ENCODE data around the gene TMEM184A. TPM values are rescaled to one million over a fixed set of nuclear protein-coding genes. Genes with fewer than 3 reads are reported as not detected.
A peak's percentile ranks its signal among the peaks of the same experiment; 100 is the strongest.

TMEM184A gene
- total and polyA plus RNA-seq, 2 of the 13 experiments (the other 11 are each of a cell fraction or from before 2014, with no cell fraction given), result 9.5 to 20.4 TPM

DNA sequence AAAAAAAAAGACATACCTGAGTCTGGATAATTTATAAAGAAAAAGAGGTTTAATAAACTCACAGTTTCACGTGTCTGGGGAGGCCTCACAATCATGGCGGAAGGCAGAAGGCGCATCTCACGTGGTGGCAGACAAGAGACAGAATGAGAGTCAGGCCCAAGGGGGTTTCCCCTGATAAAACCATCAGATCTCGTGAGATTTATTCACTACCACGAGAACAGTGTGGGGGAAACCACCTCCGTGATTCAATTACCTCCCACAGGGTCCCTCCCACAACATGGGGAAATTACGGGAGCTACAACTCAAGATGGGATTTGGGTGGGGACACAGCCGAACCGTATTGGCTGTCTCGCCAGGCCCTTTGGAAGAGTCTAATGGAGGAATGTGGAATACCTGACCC, 34.5 kb downstream of the TMEM184A start (continued):
- TF ChIP-seq TBL1XR1 (IDR thresholded peaks at IDR 0.05; ENCODE audit: borderline replicate concordance, low read length, partially characterized antibody) (no peak), NFE2 (CRISPR knock-in tag; IDR thresholded peaks at IDR 0.05) (no peak), ZIK1 (CRISPR knock-in tag; IDR thresholded peaks at IDR 0.05; ENCODE audit: borderline replicate concordance, low read depth) (no peak)
- TF ChIP-seq, protein P1, sequence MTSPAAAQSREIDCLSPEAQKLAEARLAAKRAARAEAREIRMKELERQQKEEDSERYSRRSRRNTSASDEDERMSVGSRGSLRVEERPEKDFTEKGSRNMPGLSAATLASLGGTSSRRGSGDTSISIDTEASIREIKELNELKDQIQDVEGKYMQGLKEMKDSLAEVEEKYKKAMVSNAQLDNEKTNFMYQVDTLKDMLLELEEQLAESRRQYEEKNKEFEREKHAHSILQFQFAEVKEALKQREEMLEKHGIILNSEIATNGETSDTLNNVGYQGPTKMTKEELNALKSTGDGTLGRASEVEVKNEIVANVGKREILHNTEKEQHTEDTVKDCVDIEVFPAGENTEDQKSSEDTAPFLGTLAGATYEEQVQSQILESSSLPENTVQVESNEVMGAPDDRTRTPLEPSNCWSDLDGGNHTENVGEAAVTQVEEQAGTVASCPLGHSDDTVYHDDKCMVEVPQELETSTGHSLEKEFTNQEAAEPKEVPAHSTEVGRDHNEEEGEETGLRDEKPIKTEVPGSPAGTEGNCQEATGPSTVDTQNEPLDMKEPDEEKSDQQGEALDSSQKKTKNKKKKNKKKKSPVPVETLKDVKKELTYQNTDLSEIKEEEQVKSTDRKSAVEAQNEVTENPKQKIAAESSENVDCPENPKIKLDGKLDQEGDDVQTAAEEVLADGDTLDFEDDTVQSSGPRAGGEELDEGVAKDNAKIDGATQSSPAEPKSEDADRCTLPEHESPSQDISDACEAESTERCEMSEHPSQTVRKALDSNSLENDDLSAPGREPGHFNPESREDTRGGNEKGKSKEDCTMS (CRISPR knock-in tag; conservative IDR thresholded peaks at IDR 0.05), result no peak

DNA sequence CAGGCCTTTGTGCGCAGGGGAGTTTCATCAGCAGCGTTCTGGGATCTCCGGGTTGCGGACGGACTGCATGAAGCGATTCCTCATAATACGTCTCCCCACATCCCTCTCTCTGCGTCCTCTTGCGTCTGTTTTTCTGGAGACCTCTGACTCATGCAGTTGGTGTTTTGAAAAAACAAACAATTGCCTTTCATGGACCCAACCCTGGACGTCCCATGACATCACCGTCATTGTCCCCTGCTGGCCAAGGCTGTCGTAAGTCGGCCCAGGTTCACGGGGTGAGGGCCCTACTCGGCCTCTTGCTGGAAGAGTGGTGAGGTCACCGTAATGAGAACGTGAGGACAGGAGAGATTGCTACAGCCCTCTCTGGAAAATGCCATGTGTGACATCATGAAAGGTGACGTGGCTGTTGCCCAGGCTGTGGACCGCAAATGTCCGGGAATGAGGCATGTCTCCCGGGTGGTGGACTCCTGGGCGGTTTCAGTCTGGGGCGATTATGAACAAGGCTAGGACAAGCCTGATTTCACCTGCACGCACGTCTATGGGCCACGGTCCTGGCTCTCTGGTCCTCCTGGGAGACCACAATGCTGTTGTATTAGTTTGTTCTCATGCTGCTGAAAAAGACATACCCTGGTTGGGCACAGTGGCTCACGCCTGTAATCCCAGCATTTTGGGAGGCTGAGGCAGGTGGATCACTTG, 35.3 kb downstream of the TMEM184A start:
- peak; percentile 88 for FAIRE-seq
- TF ChIP-seq ZNF737 (CRISPR knock-in tag; IDR thresholded peaks at IDR 0.05; ENCODE audit: borderline replicate concordance) (no peak), GTF2F1 (IDR thresholded peaks at IDR 0.05; ENCODE audit: low read length) (no peak), NCOA2 (CRISPR knock-in tag; IDR thresholded peaks at IDR 0.05) (peak; percentile 70), RCOR2 (CRISPR knock-in tag; IDR thresholded peaks at IDR 0.05) (0 out of 2 replicates have a peak, but pooled peaks have one; percentile 56), RBM39 (IDR thresholded peaks at IDR 0.05; ENCODE audit: low read depth, low read length, poor library complexity, severe bottlenecking) (no peak), NR2F1 (CRISPR knock-in tag; IDR thresholded peaks at IDR 0.05) (peak; percentile 74; a peak in 3 of 4 replicates)
- TF ChIP-seq, protein P2, sequence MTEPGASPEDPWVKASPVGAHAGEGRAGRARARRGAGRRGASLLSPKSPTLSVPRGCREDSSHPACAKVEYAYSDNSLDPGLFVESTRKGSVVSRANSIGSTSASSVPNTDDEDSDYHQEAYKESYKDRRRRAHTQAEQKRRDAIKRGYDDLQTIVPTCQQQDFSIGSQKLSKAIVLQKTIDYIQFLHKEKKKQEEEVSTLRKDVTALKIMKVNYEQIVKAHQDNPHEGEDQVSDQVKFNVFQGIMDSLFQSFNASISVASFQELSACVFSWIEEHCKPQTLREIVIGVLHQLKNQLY (CRISPR knock-in tag; IDR thresholded peaks at IDR 0.05), result 0 out of 2 replicates have a peak, but pooled peaks have one; percentile 45
- TF ChIP-seq, protein P3, sequence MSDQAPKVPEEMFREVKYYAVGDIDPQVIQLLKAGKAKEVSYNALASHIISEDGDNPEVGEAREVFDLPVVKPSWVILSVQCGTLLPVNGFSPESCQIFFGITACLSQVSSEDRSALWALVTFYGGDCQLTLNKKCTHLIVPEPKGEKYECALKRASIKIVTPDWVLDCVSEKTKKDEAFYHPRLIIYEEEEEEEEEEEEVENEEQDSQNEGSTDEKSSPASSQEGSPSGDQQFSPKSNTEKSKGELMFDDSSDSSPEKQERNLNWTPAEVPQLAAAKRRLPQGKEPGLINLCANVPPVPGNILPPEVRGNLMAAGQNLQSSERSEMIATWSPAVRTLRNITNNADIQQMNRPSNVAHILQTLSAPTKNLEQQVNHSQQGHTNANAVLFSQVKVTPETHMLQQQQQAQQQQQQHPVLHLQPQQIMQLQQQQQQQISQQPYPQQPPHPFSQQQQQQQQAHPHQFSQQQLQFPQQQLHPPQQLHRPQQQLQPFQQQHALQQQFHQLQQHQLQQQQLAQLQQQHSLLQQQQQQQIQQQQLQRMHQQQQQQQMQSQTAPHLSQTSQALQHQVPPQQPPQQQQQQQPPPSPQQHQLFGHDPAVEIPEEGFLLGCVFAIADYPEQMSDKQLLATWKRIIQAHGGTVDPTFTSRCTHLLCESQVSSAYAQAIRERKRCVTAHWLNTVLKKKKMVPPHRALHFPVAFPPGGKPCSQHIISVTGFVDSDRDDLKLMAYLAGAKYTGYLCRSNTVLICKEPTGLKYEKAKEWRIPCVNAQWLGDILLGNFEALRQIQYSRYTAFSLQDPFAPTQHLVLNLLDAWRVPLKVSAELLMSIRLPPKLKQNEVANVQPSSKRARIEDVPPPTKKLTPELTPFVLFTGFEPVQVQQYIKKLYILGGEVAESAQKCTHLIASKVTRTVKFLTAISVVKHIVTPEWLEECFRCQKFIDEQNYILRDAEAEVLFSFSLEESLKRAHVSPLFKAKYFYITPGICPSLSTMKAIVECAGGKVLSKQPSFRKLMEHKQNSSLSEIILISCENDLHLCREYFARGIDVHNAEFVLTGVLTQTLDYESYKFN (CRISPR knock-in tag; conservative IDR thresholded peaks at IDR 0.05), result peak; percentile 68
- TF ChIP-seq, protein P4, sequence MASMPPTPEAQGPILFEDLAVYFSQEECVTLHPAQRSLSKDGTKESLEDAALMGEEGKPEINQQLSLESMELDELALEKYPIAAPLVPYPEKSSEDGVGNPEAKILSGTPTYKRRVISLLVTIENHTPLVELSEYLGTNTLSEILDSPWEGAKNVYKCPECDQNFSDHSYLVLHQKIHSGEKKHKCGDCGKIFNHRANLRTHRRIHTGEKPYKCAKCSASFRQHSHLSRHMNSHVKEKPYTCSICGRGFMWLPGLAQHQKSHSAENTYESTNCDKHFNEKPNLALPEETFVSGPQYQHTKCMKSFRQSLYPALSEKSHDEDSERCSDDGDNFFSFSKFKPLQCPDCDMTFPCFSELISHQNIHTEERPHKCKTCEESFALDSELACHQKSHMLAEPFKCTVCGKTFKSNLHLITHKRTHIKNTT (CRISPR knock-in tag; IDR thresholded peaks at IDR 0.05), result no peak

More for the DNA sequence above, 35.3 kb downstream of the TMEM184A start:
- ATAC-seq (peak; percentile 77), DNase-seq (ENCODE audit: low spot score) (peak; percentile 96)
- H3K36me3 ChIP-seq (replicated peaks in 1 of 2; ENCODE audit: control insufficient read depth in 1 of 2, insufficient read depth in 2 of 2, low read length in 2 of 2), result no peaks in the 10 kb centered on the region
- no peaks in the 10 kb centered on the region for H3K9me3 ChIP-seq (ENCODE audit: low read length)
- no peaks in the 10 kb centered on the region for H3K79me2 ChIP-seq (ENCODE audit: insufficient read depth, low read length)
- H3K4me2 ChIP-seq (ENCODE audit: low read depth, low read length), result peak overlapping the region; percentile 79
- peak overlapping the region; percentile 76 for H3K9ac ChIP-seq (ENCODE audit: insufficient read depth, low read depth, low read length)
- BruUV-seq (replicated peaks), result no TSS peak
- 9% methylated on average over 16 of the region's 27 CpGs for WGBS (ENCODE audit: low lambda C conversion rate)
- peak overlapping the region; percentile 60 for H3K27ac ChIP-seq (ENCODE audit: extremely low read length, insufficient read depth, low read length)
- no peak overlapping the region for H2AFZ ChIP-seq (ENCODE audit: low read length)
- in situ Hi-C loops (cut with HindIII; ENCODE audit: extremely low pct_ligation_motif_present, low pct_unique_long_range_greater_than_20kb) (no loop called here), intact Hi-C loops (cut with micrococcal nuclease; ENCODE audit: unreplicated experiment) (loop anchor here (2.0 to 5.0 kb wide), 2 partner anchors 14 to 37 kb away; partner anchors contain the start of gene TMEM184A)
- H3K4me3 ChIP-seq (replicated peaks in 1 of 3; ENCODE audit: insufficient read depth in 1 of 3, low read depth in 2 of 3, low read length in 3 of 3), result peak overlapping the region in 2 of 3 experiments; percentile 30 to 50; a peak in 4 of 6 replicates
- H3K4me1 ChIP-seq (ENCODE audit: insufficient read depth, low read length), result peaks cover 68% of the 10 kb centered on the region
- no peaks in the 10 kb centered on the region for H4K20me1 ChIP-seq (ENCODE audit: insufficient read depth, low read length)
- POLR2A ChIA-PET, result interaction anchor here (0.7 kb wide), 1 partner anchor 20 kb away, joined by 3 read pairs; no protein-coding TSS in a partner anchor
- CTCF ChIA-PET (ENCODE audit: low intra/inter-chr PET ratio, low total read pairs), result interaction anchor here (0.6 kb wide), 1 partner anchor 37 kb away, joined by 3 read pairs; no protein-coding TSS in a partner anchor
- peaks cover 0 to 15% of the 10 kb centered on the region in 2 experiments; a peak in 4 of 5 replicates for H3K27me3 ChIP-seq (ENCODE audit: control insufficient read depth in 1 of 2, insufficient read depth in 2 of 2, low read length in 2 of 2)

Data from HepG2 (cell line).